Mononuclear cell (primary cell): ENCODE data around the gene CPB2. TPM values are rescaled to one million over a fixed set of nuclear protein-coding genes. Genes with fewer than 3 reads are reported as not detected.

Experiments used
- H3K27me3 ChIP-seq: 2 replicates; pipeline ENCODE4 v1.6.0; 2011; ENCODE audit warnings: low read length, control low read depth; ENCODE audit not compliant: insufficient read depth
- H3K4me1 ChIP-seq: 2 replicates; pipeline ENCODE4 v1.5.1; 2011; ENCODE audit warnings: mild to moderate bottlenecking, low read length, control low read depth; ENCODE audit not compliant: insufficient read depth
- H3K4me3 ChIP-seq: 2 replicates; pipeline ENCODE4 v1.5.1; 2011; ENCODE audit warnings: mild to moderate bottlenecking, low read length, moderate library complexity
- H3K9me3 ChIP-seq: 2 replicates; pipeline ENCODE4 v1.5.1; 2011; ENCODE audit warnings: low read depth, mild to moderate bottlenecking, control low read depth, low read length
- total RNA-seq: library from RNA; depleted of rRNA; stranded (reverse); fragments of >200 nt; gene quantifications from one replicate; pipeline ENCODE4 v1.2.3, GENCODE V29; 2012

Gene CPB2, protein sequence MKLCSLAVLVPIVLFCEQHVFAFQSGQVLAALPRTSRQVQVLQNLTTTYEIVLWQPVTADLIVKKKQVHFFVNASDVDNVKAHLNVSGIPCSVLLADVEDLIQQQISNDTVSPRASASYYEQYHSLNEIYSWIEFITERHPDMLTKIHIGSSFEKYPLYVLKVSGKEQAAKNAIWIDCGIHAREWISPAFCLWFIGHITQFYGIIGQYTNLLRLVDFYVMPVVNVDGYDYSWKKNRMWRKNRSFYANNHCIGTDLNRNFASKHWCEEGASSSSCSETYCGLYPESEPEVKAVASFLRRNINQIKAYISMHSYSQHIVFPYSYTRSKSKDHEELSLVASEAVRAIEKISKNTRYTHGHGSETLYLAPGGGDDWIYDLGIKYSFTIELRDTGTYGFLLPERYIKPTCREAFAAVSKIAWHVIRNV
- not detected for total RNA-seq

DNA sequence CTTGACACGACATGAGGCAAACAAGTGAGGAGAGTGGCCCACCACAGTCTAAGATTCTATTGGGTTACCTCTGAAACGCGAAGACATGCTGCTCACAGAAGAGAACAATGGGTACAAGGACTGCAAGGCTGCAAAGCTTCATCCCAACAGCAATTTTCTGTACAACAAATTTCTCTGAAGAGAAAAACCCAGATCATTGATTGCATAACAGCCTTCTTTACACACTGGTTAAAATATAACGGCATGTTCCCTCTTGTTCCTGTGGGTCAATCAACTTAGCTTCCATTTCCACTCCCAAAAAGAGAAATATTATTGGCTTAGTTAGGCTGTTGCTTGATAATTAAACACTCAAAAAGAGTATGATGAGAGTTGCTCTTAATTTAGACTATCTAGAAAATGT is at the start of gene CPB2:
Gene CPB2, minus strand, starts transcription at position 166 of the 400 bp plus-strand sequence. Its CDS starts 24 bp downstream, at position 142.
- H3K9me3 ChIP-seq = no peaks in the 10 kb centered on the region
- H3K4me1 ChIP-seq = peaks cover 21% of the 10 kb centered on the region
- no peak within 1 kb of the TSS for H3K4me3 ChIP-seq
- no peaks in the 10 kb centered on the region for H3K27me3 ChIP-seq

DNA sequence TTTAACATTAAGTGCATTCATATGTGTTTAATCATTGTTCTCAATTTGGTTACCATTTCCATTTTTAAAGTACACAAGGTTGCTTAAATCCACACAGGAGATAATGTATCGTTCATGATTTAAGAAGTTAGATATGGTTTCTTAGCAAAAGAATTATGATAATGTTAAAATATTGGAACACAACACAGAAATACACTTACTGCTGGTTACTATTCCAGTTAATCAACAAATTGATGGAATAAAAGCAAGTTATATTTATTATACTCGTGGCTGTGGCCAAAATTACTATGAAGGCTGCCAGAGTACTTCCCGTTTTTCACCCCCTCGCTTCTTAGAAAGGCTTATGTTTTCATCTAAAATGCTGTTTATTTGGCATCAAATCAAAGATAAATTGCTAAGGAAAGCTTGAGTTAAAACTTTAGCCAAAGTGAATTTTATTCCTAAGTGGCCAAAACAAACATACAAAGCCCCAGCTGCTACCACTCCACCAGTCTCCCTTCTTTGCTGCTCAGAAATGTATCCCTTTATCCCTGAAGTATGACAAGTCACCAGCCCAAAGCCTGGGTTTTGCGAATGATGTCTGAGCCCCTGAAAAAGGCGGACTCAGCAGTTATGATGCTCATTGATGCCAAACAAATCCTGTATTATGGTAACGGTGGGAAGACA is 49.4 kb upstream of the CPB2 start:
- no peaks in the 10 kb centered on the region for H3K27me3 ChIP-seq
- H3K4me3 ChIP-seq = no peak overlapping the region
- peaks cover under 1% of the 10 kb centered on the region for H3K4me1 ChIP-seq
- no peaks in the 10 kb centered on the region for H3K9me3 ChIP-seq

DNA sequence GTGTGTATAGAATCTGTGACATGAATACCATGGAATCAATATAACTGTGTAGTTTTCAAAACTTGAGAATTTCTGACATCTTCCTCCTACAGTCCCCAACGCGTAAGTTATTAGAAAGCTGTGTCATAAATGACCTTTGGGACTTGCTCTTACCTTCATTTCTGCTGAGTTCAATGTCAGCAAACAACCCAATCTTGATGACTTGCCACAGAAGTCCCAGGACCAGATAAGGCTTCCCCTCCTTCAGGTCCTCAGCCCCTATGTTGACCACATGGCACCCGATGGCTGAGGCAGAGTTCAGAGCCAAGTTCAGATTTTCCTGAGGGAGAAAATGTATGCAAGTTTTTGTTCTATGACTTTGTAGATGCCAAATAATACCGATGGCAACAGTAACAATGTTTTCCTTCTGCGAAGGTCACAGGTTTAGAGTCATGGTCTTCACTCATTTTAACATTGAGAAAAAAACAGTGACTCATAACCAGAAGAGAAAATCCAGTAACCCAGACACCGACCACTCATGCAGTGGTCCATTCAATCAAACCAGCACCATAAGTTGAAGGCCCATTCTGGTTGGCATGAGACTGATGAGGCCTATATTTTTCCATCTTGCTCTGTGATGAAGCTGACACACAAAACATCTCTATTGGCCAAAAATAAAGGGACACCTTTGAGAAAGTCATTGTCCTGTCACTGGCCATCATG is 47.9 kb upstream of the CPB2 start:
- Histone ChIP-seq H3K4me3 (no peak overlapping the region), H3K4me1 (no peaks in the 10 kb centered on the region), H3K27me3 (no peaks in the 10 kb centered on the region), H3K9me3 (no peaks in the 10 kb centered on the region)

DNA sequence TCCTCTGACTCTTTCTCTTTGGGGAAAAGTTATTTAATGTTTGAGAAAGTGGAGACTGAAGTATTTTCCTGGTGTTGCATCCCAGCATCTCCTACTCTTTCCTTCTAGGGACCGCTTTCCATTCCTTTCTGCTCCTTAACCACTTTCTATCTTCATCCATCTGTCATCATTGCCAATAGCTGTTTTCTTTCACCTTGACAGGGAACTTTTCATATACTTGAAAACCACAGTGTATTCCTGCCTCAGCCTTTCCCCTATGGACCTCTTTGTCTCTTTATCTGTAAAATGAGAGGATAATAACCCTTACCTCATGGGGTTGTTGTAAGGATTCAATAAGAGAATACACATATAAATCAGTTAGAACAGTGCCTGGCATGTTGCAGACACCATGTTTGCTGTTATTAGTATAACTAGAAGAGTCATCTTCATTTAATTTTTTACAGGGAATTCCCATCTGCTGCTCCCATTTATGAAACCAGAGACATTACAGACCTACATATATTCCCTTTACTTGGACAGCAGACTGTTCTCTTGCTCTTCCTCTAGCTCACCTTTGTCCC is 45.4 kb upstream of the CPB2 start:
- H3K27me3 ChIP-seq = no peaks in the 10 kb centered on the region
- no peak overlapping the region for H3K4me3 ChIP-seq
- H3K4me1 ChIP-seq = no peaks in the 10 kb centered on the region
- no peaks in the 10 kb centered on the region for H3K9me3 ChIP-seq

DNA sequence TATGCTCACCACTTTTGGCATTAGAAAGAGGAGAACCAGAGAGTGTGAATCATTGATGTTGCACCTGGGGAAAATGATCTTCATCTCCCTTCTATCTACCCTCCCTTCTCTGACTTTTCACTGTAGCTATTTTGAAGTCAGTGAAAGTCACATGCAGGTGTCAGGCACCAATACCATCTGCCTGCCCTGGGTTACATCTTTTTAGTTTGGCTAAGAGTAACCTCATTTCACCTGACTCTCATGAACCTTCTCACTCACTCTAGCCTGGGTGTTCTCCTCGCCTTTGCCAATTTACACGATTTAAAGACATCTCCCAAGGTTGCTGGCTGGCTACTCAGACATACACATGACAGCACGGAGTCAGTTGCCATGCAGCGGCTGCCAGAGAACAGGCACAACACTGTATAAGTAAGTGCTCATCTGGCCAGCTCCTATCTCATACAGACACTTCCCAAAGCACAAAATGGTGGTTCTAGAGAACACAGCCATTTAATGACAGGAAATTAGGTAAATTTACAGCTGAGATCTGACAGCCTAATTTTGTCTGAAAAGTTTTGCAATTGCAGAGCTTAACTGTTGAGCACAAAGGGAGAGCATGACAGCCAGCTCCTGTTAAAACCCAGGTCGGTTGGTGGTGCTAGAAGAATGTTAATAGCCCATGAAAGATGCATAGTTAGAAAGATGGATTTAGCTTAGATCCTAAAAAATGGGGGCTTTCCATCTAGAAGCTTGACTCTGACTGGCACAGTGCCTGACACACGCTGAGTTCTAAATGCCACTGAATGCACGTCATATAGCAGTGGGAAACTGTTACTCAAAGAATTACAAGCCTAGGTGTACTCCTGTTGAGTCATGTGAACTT is 44.7 kb upstream of the CPB2 start:
- H3K27me3 ChIP-seq = no peaks in the 10 kb centered on the region
- no peak overlapping the region for H3K4me3 ChIP-seq
- H3K9me3 ChIP-seq = no peaks in the 10 kb centered on the region
- no peaks in the 10 kb centered on the region for H3K4me1 ChIP-seq

DNA sequence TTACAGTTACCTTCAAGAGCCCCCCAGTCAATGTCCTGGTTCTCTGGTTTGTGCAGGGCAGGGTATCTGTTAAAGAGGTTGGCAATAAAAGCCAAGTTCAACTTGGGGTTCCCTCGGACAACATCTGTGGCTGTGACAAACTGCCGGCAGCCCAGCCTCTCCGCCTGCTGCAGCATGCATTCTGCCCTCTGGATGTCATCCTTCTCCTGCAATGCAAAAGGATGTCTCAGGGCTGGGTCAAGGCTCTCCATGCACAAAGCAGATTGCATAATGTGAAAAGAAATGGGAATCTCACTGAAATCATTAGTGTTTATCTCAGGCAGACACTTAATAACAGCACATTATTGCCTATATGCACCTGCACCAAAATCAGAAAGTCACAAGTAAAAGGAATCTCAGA is 42.1 kb upstream of the CPB2 start:
- no peaks in the 10 kb centered on the region for H3K4me1 ChIP-seq
- no peaks in the 10 kb centered on the region for H3K27me3 ChIP-seq
- no peak overlapping the region for H3K4me3 ChIP-seq
- no peaks in the 10 kb centered on the region for H3K9me3 ChIP-seq

DNA sequence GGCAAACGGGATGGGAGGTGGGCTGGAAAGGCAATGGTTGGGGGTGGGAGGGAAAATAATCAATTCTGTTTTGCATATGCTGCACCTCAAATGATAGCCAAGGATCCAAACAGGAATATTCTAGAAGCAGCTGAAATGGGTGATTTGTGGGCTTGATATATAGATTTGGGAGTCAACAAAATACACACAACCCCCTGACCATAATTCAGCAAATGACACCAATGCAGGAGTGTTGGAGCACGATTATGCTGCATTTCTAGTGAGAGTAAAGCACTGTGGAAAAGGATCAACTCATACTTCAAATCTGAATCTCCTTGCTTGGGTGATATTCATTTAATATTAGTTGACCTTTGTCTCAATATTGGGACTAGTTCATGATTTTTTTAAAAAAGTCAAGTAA is 41.1 kb upstream of the CPB2 start:
- Histone ChIP-seq H3K4me1 (no peaks in the 10 kb centered on the region), H3K9me3 (no peaks in the 10 kb centered on the region), H3K27me3 (no peaks in the 10 kb centered on the region), H3K4me3 (no peak overlapping the region)

DNA sequence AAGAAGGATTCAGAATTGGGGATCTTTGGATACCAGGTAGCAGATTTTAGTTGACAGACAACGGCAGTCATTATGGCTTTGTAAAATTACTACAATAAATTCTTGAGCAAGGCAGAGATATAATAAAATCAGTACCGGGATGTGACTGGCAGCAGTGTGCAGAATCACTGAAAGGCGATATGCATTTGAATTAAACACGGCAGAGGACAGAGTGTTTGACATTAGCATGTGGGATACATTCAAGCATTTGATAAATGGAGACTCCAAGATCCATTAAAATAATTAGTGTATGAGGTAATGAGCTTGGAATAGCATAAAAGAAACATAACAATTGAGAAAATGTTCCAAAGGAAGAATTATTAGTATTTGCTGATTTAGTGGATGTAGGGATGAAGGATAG is 40.3 kb upstream of the CPB2 start:
- H3K27me3 ChIP-seq = no peaks in the 10 kb centered on the region
- H3K9me3 ChIP-seq = no peaks in the 10 kb centered on the region
- no peaks in the 10 kb centered on the region for H3K4me1 ChIP-seq
- no peak overlapping the region for H3K4me3 ChIP-seq

DNA sequence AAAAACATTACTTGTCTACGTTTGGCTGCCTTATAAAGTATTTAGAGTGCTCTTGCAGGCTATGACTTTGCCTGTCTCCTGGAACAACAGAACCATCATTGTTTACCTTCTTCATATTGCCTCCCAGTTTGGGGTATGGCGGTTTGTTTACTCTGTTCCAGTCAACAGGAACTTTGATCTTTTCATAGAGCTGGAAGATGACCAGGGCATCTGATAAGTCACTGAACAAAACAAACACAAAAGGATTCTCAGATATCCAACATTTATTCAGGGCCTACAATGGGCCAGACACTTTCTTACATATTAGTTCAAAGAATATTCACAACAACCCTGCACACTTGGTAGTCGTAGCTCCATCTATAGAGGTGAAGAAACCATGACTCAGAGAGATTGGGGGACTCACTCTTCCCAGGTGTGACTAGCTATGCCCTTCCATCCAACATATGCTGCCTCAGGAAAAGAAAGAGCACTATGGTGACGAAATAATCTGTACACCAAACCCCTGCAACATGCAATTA is 38.4 kb upstream of the CPB2 start:
- no peaks in the 10 kb centered on the region for H3K4me1 ChIP-seq
- H3K4me3 ChIP-seq = no peak overlapping the region
- no peaks in the 10 kb centered on the region for H3K9me3 ChIP-seq
- H3K27me3 ChIP-seq = no peaks in the 10 kb centered on the region

DNA sequence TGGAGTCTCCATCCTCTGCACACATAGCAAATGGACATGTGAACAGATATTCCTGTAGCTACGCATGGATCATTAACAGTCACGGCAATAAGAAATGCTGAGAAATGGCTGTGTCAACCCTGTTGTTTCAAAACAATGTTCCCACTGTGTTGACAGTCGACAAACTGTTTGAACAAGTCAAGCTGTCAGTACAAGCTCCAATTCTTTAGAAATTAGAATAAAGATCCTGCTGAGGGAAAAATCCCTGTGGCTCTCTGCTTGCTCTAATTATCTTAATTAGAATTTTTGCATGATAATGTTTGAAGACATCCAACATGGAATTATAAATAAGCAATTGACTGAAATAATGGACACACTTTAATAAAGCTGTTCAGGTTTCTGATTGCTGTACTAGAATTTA is 37.9 kb upstream of the CPB2 start:
- no peaks in the 10 kb centered on the region for H3K27me3 ChIP-seq
- H3K9me3 ChIP-seq = no peaks in the 10 kb centered on the region
- H3K4me1 ChIP-seq = no peaks in the 10 kb centered on the region
- no peak overlapping the region for H3K4me3 ChIP-seq

DNA sequence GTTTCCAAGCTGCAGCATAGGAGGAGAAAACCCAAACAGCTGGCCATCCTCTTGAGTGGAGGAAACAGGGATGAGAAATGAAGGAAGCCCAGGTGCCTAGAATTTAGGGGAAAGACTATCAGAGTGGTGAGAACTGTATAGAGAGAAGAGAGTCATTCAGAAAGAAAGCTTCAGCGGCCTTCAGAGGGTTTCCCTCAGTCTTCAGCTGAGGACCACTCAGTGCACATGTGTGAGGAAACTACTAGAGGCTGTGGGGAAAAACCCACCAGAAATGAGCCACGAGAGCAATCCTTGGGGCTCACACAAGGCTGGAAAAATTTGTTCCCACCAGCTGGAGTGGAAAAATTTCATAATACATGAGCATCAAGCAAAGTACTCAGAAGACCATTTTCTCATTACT is 35.2 kb upstream of the CPB2 start:
- Histone ChIP-seq H3K9me3 (no peaks in the 10 kb centered on the region), H3K27me3 (no peaks in the 10 kb centered on the region), H3K4me1 (no peaks in the 10 kb centered on the region), H3K4me3 (no peak overlapping the region)

DNA sequence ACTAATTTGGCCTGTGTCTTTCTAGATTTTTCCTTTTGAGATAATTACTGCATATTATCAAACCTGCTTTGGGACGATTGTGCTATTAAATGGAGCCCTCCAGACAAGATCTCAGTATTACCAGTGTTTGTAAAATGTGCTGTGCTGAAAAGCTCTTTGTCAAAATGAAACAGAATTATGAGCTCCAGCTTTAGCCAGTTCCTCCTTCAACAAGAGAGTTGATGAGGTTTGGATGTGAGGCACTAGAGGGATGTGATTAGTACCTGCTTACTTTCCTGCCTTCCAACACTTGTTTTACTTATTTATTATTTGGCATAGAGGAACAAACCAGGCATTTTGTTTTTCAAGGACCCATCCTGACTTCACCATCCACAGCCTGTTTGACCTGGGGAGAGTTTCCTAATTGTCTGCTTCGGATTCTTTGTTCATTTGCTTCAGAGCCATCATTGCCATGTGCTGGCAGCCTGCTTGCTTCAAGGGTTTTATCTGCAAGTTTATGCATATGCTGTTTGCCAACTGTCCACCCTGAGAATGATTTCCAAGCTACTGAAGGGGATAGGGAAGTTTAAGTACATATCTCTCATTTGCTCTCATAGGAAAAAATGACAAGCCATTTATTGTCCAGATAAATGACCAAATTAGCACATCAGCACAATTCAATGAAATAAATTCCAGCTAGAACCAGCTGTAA is 32.9 kb upstream of the CPB2 start:
- no peak overlapping the region for H3K4me3 ChIP-seq
- no peaks in the 10 kb centered on the region for H3K9me3 ChIP-seq
- no peaks in the 10 kb centered on the region for H3K4me1 ChIP-seq
- no peaks in the 10 kb centered on the region for H3K27me3 ChIP-seq

DNA sequence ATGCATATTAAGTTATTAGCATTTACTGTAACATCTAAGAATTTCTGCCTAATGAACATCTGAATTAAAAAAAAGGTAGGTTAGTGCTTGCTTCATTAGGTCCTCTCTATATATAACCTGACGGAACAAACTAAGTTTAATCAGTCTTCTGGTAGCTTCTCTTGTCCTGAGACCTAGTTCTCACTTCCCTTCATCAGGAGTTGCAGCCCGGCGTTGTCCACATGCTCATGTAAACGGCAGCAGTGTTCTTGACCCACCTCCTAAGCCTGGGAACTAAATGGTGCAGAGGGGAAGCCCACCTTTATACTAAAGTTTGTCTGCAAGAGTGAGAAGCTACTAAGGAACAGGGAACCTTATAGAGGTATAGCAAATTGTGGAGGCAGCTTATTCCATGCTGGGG is 31.9 kb upstream of the CPB2 start:
- Histone ChIP-seq H3K4me1 (peaks cover 4% of the 10 kb centered on the region), H3K27me3 (no peaks in the 10 kb centered on the region), H3K9me3 (no peaks in the 10 kb centered on the region)

More for the DNA sequence above, 31.9 kb upstream of the CPB2 start:
- H3K4me3 ChIP-seq = no peak overlapping the region
